ENCODE data around the gene TAF1A. TPM values are rescaled to one million over a fixed set of nuclear protein-coding genes. Genes with fewer than 3 reads are reported as not detected.

Gene TAF1A
- total and polyA plus RNA-seq, 2 of the 8 experiments (the other 6 are each of a cell fraction or from before 2014, with no cell fraction given), result 3.3 to 16.7 TPM

DNA sequence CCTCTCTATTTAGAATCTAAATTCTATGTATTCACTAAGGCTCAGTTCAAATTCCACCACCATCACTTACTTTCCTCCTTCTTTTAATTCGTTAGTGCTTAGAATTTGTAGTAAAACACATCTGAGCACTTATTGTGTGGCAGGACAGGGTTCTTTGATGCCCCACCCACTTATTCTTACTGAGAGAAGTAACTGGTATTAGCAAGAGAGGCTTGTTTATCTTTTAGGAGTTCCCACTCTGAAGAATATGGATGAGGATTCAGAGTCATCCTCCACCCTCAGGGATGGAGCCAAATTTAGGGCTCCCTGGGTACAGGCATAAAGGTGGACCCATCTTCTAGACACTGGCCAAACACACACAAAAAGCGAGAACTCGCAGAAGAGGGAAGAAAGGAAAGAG lies 11.5 kb upstream of the TAF1A start (continued):
- no peak for TF ChIP-seq CTCF (IDR thresholded peaks at IDR 0.05; ENCODE audit: control extremely low read depth in 1 of 3, insufficient read depth in 1 of 3, low read depth in 1 of 3, low read length in 3 of 3)
- TF ChIP-seq SP2 (IDR thresholded peaks at IDR 0.05; ENCODE audit: low read length), result no peak
